OCI-LY7 (cell line): ENCODE measurements around the gene DLGAP5.

ENCODE experiments used
- EZH2phosphoT487 ChIP-seq: fragments of 200-600 bp; sonication (generic); IDR thresholded peaks from 2 replicates; pipeline ENCODE4 v1.6.1; 2018; ENCODE audit warnings: low read depth, borderline replicate concordance, mild to moderate bottlenecking, mixed run types, antibody characterized with exemption, low read length, moderate library complexity, mixed read lengths
- TF ChIP-seq, protein P1 (sequence below): fragments of 200-600 bp; sonication (generic); conservative IDR thresholded peaks from 2 replicates; pipeline ENCODE4 v1.5.1; 2014; ENCODE audit warnings: mild to moderate bottlenecking, antibody characterized with exemption, low read length, moderate library complexity, mixed read lengths

- TF ChIP-seq, protein P1, sequence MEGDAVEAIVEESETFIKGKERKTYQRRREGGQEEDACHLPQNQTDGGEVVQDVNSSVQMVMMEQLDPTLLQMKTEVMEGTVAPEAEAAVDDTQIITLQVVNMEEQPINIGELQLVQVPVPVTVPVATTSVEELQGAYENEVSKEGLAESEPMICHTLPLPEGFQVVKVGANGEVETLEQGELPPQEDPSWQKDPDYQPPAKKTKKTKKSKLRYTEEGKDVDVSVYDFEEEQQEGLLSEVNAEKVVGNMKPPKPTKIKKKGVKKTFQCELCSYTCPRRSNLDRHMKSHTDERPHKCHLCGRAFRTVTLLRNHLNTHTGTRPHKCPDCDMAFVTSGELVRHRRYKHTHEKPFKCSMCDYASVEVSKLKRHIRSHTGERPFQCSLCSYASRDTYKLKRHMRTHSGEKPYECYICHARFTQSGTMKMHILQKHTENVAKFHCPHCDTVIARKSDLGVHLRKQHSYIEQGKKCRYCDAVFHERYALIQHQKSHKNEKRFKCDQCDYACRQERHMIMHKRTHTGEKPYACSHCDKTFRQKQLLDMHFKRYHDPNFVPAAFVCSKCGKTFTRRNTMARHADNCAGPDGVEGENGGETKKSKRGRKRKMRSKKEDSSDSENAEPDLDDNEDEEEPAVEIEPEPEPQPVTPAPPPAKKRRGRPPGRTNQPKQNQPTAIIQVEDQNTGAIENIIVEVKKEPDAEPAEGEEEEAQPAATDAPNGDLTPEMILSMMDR, result no peak
- no peak for TF ChIP-seq EZH2phosphoT487
These were observed 11.4 kb downstream of the DLGAP5 start for GRCh38 chr14:55180006-55180405.
